ENCODE data around the gene THBS4. TPM values are rescaled to one million over a fixed set of nuclear protein-coding genes. Genes with fewer than 3 reads are reported as not detected.

THBS4 gene
- polyA plus RNA-seq, 1 of the 3 experiments (the other 2 are of a cell fraction) = 1.1 TPM

GRCh38 chr5:80094236-80094738 lies 59.1 kb downstream of the THBS4 start:
- 83% methylated on average over 5 of the region's 5 CpGs for WGBS (ENCODE audit: low lambda C conversion rate)
- no peaks in the 10 kb centered on the region for H4K20me1 ChIP-seq (ENCODE audit: insufficient read depth)
- H3K9me3 ChIP-seq = no peaks in the 10 kb centered on the region
- no peak overlapping the region for H3K4me3 ChIP-seq (ENCODE audit: low read depth in 2 of 2, low read length in 1 of 2)
- H3K9ac ChIP-seq = no peak overlapping the region
- no peak overlapping the region for H3K4me2 ChIP-seq
- no peak overlapping the region for H2AFZ ChIP-seq (ENCODE audit: low read depth)
- H3K36me3 ChIP-seq (replicated peaks in 1 of 2; ENCODE audit: control insufficient read depth in 1 of 2, insufficient read depth in 2 of 2, low read length in 1 of 2) = no peaks in the 10 kb centered on the region
- peaks cover 3% of the 10 kb centered on the region for H3F3A ChIP-seq (replicated peaks; ENCODE audit: insufficient read depth)
- H3K4me1 ChIP-seq (ENCODE audit: control insufficient read depth in 1 of 2, insufficient read depth in 2 of 2, low read depth in 1 of 2, low read length in 1 of 2) = no peaks in the 10 kb centered on the region
- no peak for DNase-seq
- CTCF ChIA-PET = interaction anchor here (1.0 to 1.7 kb wide), 2 partner anchors 11 to 111 kb away, joined by 3 to 7 read pairs; no protein-coding TSS in a partner anchor
- no peaks in the 10 kb centered on the region for H3K79me2 ChIP-seq (ENCODE audit: insufficient read depth)
- H3K9me2 ChIP-seq = no peaks in the 10 kb centered on the region
- POLR2A ChIA-PET = interaction anchor here (1.2 kb wide), 1 partner anchor 162 kb away, joined by 3 read pairs; no protein-coding TSS in a partner anchor
- no peaks in the 10 kb centered on the region for H3K27me3 ChIP-seq (ENCODE audit: insufficient read depth)
- no peak overlapping the region for H3K27ac ChIP-seq (ENCODE audit: low read depth in 2 of 2, low read length in 1 of 2)
- no peak for TF ChIP-seq SMC3 (IDR thresholded peaks at IDR 0.05; ENCODE audit: low read depth, low read length)

GRCh38 chr5:80097451-80097850 lies 62.3 kb downstream of the THBS4 start:
- H3F3A ChIP-seq (replicated peaks; ENCODE audit: insufficient read depth) = no peaks in the 10 kb centered on the region
- ChIA-PET POLR2A (no interaction called here), CTCF (interaction anchor here (1.2 to 3.1 kb wide), 5 partner anchors 9 to 211 kb away, joined by 3 to 15 read pairs (median 7); no protein-coding TSS in a partner anchor)
- TF ChIP-seq, protein P1, sequence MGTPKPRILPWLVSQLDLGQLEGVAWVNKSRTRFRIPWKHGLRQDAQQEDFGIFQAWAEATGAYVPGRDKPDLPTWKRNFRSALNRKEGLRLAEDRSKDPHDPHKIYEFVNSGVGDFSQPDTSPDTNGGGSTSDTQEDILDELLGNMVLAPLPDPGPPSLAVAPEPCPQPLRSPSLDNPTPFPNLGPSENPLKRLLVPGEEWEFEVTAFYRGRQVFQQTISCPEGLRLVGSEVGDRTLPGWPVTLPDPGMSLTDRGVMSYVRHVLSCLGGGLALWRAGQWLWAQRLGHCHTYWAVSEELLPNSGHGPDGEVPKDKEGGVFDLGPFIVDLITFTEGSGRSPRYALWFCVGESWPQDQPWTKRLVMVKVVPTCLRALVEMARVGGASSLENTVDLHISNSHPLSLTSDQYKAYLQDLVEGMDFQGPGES (IDR thresholded peaks at IDR 0.05; ENCODE audit: low read depth, low read length) = no peak
- TF ChIP-seq REST (IDR thresholded peaks at IDR 0.05; ENCODE audit: low read depth, low read length) (no peak), GATA2 (CRISPR knock-in tag; IDR thresholded peaks at IDR 0.05) (no peak), SIN3A (IDR thresholded peaks at IDR 0.05; ENCODE audit: borderline replicate concordance, low read depth, low read length) (no peak), RAD21 (IDR thresholded peaks at IDR 0.05; ENCODE audit: low read length) (no peak), MEF2A (IDR thresholded peaks at IDR 0.05; ENCODE audit: borderline replicate concordance, low read depth) (no peak), RCOR1 (IDR thresholded peaks at IDR 0.05; ENCODE audit: low read length) (no peak), RXRA (IDR thresholded peaks at IDR 0.05; ENCODE audit: borderline replicate concordance, low read depth) (no peak), JUND (IDR thresholded peaks at IDR 0.05) (no peak), EP300 (IDR thresholded peaks at IDR 0.05; ENCODE audit: borderline replicate concordance in 1 of 2, low read depth in 1 of 2, low read length in 1 of 2) (no peak), NRF1 (IDR thresholded peaks at IDR 0.05; ENCODE audit: low read depth, low read length) (no peak)
- TF ChIP-seq, protein P2, sequence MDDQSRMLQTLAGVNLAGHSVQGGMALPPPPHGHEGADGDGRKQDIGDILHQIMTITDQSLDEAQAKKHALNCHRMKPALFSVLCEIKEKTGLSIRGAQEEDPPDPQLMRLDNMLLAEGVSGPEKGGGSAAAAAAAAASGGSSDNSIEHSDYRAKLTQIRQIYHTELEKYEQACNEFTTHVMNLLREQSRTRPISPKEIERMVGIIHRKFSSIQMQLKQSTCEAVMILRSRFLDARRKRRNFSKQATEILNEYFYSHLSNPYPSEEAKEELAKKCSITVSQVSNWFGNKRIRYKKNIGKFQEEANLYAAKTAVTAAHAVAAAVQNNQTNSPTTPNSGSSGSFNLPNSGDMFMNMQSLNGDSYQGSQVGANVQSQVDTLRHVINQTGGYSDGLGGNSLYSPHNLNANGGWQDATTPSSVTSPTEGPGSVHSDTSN (IDR thresholded peaks at IDR 0.05) = no peak
- TF ChIP-seq, protein P3, sequence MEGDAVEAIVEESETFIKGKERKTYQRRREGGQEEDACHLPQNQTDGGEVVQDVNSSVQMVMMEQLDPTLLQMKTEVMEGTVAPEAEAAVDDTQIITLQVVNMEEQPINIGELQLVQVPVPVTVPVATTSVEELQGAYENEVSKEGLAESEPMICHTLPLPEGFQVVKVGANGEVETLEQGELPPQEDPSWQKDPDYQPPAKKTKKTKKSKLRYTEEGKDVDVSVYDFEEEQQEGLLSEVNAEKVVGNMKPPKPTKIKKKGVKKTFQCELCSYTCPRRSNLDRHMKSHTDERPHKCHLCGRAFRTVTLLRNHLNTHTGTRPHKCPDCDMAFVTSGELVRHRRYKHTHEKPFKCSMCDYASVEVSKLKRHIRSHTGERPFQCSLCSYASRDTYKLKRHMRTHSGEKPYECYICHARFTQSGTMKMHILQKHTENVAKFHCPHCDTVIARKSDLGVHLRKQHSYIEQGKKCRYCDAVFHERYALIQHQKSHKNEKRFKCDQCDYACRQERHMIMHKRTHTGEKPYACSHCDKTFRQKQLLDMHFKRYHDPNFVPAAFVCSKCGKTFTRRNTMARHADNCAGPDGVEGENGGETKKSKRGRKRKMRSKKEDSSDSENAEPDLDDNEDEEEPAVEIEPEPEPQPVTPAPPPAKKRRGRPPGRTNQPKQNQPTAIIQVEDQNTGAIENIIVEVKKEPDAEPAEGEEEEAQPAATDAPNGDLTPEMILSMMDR (IDR thresholded peaks at IDR 0.05) = no peak
- TF ChIP-seq, protein P4, sequence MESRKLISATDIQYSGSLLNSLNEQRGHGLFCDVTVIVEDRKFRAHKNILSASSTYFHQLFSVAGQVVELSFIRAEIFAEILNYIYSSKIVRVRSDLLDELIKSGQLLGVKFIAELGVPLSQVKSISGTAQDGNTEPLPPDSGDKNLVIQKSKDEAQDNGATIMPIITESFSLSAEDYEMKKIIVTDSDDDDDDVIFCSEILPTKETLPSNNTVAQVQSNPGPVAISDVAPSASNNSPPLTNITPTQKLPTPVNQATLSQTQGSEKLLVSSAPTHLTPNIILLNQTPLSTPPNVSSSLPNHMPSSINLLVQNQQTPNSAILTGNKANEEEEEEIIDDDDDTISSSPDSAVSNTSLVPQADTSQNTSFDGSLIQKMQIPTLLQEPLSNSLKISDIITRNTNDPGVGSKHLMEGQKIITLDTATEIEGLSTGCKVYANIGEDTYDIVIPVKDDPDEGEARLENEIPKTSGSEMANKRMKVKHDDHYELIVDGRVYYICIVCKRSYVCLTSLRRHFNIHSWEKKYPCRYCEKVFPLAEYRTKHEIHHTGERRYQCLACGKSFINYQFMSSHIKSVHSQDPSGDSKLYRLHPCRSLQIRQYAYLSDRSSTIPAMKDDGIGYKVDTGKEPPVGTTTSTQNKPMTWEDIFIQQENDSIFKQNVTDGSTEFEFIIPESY (IDR thresholded peaks at IDR 0.05; ENCODE audit: borderline replicate concordance, low read depth) = no peak
- TF ChIP-seq, protein P5, sequence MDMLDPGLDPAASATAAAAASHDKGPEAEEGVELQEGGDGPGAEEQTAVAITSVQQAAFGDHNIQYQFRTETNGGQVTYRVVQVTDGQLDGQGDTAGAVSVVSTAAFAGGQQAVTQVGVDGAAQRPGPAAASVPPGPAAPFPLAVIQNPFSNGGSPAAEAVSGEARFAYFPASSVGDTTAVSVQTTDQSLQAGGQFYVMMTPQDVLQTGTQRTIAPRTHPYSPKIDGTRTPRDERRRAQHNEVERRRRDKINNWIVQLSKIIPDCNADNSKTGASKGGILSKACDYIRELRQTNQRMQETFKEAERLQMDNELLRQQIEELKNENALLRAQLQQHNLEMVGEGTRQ (IDR thresholded peaks at IDR 0.05; ENCODE audit: borderline replicate concordance, low read depth, low read length) = no peak
- H3K9ac ChIP-seq = no peak overlapping the region
- H2AFZ ChIP-seq (ENCODE audit: low read depth) = no peak overlapping the region
- no peak overlapping the region for H3K4me3 ChIP-seq (ENCODE audit: low read depth in 2 of 2, low read length in 1 of 2)
- no peak overlapping the region for H3K27ac ChIP-seq (ENCODE audit: low read depth in 2 of 2, low read length in 1 of 2)
- H3K4me1 ChIP-seq (ENCODE audit: control insufficient read depth in 1 of 2, insufficient read depth in 2 of 2, low read depth in 1 of 2, low read length in 1 of 2) = no peaks in the 10 kb centered on the region
- 83% methylated on average over 10 of the region's 10 CpGs for WGBS (ENCODE audit: low lambda C conversion rate)
- no peaks in the 10 kb centered on the region for H3K36me3 ChIP-seq (replicated peaks in 1 of 2; ENCODE audit: control insufficient read depth in 1 of 2, insufficient read depth in 2 of 2, low read length in 1 of 2)
- no peak for DNase-seq
- no peaks in the 10 kb centered on the region for H3K9me2 ChIP-seq
- H3K4me2 ChIP-seq = no peak overlapping the region
- no peaks in the 10 kb centered on the region for H4K20me1 ChIP-seq (ENCODE audit: insufficient read depth)
- no peaks in the 10 kb centered on the region for H3K79me2 ChIP-seq (ENCODE audit: insufficient read depth)
- no peaks in the 10 kb centered on the region for H3K9me3 ChIP-seq
- H3K27me3 ChIP-seq (ENCODE audit: insufficient read depth) = no peaks in the 10 kb centered on the region

All from SK-N-SH (cell line).